22Rv1 (cell line): ENCODE data around the gene LSM4.

Experiments used
- ZFX ChIP-seq: fragments of 450-650 bp; IDR thresholded peaks from 2 replicates; pipeline ENCODE4 v1.6.1; 2017; ENCODE audit warnings: antibody characterized with exemption, borderline replicate concordance
- TF ChIP-seq, protein P1 (sequence below): fragments of 450-650 bp; IDR thresholded peaks from 2 replicates; pipeline ENCODE4 v1.5.1; 2017; ENCODE audit warnings: mild to moderate bottlenecking

- TF ChIP-seq, protein P1, sequence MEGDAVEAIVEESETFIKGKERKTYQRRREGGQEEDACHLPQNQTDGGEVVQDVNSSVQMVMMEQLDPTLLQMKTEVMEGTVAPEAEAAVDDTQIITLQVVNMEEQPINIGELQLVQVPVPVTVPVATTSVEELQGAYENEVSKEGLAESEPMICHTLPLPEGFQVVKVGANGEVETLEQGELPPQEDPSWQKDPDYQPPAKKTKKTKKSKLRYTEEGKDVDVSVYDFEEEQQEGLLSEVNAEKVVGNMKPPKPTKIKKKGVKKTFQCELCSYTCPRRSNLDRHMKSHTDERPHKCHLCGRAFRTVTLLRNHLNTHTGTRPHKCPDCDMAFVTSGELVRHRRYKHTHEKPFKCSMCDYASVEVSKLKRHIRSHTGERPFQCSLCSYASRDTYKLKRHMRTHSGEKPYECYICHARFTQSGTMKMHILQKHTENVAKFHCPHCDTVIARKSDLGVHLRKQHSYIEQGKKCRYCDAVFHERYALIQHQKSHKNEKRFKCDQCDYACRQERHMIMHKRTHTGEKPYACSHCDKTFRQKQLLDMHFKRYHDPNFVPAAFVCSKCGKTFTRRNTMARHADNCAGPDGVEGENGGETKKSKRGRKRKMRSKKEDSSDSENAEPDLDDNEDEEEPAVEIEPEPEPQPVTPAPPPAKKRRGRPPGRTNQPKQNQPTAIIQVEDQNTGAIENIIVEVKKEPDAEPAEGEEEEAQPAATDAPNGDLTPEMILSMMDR, result no peak; the same call in 1 of the 2 replicates
- TF ChIP-seq ZFX, result no peak
Measured at GRCh38 chr19:18282021-18282787, 40.7 kb downstream of the LSM4 start.
